Esophagus (tissue), 2 donors: Measurements from ENCODE around the gene ZNF547. TPM values are rescaled to one million over a fixed set of nuclear protein-coding genes. Genes with fewer than 3 reads are reported as not detected.
A peak's percentile ranks its signal among the peaks of the same experiment; 100 is the strongest.

Source experiments
- H3K27ac ChIP-seq, 2 donors: one replicate each; pipeline ENCODE4 v1.5.1; 2013; ENCODE audit warnings: low read depth in 2 of 2, mild to moderate bottlenecking in 2 of 2, inconsistent platforms in 1 of 2, low read length in 1 of 2, moderate library complexity in 1 of 2
- H3K27me3 ChIP-seq, 2 donors: one replicate each; pipeline ENCODE4 v1.6.1; 2013; ENCODE audit warnings: low read length in 2 of 2, control low read depth in 1 of 2, mild to moderate bottlenecking in 1 of 2; ENCODE audit not compliant: insufficient read depth in 2 of 2, control insufficient read depth in 1 of 2
- H3K36me3 ChIP-seq, 2 donors: one replicate each; pipeline ENCODE4 v1.6.1; 2013; ENCODE audit warnings: low read length in 1 of 2; ENCODE audit not compliant: control insufficient read depth in 2 of 2, insufficient read depth in 2 of 2
- H3K4me1 ChIP-seq, 2 donors: one replicate each; pipeline ENCODE4 v1.6.1; 2013; ENCODE audit warnings: low read length in 1 of 2; ENCODE audit not compliant: control insufficient read depth in 2 of 2, insufficient read depth in 2 of 2
- H3K4me3 ChIP-seq, 2 donors: one replicate each; pipeline ENCODE4 v1.5.1; 2013; ENCODE audit warnings: low read length in 2 of 2, mild to moderate bottlenecking in 2 of 2, low read depth in 1 of 2, moderate library complexity in 1 of 2
- H3K9me3 ChIP-seq, 2 donors: one replicate each; pipeline ENCODE4 v1.6.1; 2013; ENCODE audit warnings: mild to moderate bottlenecking in 2 of 2, low read depth in 1 of 2, low read length in 1 of 2, moderate library complexity in 1 of 2; ENCODE audit not compliant: control insufficient read depth in 2 of 2, insufficient read depth in 1 of 2
- WGBS, 2 donors: extraction: QIAGEN DNeasy Blood & Tissue Kit; methylation state at CpG; one replicate each; pipeline ENCODE4 v1.1.7; 2013; 5-methylcytosine and 5-hydroxymethylcytosine counted together
- polyA plus RNA-seq, 2 donors: library from polyadenylated mRNA; stranded (reverse); fragments of 200-250 nt; gene quantifications; one replicate each; pipeline ENCODE4 v1.2.3, GENCODE V29; 2013
- donor health status: healthy with polysubstance abuse.
- donor health status: Bipolar disorder and iron deficiency.

ZNF547 gene
- polyA plus RNA-seq: 1 to 10 TPM; 1.3 to 2.7 TPM

- peak within 1 kb of the TSS; percentile 59 to 92 for H3K4me3 ChIP-seq
- peaks cover 0 to 5% of the 10 kb centered on the region in 2 donors for H3K4me1 ChIP-seq
- WGBS, 2 donors: 1% methylated on average over 46 to 47 of the region's 47 CpGs
- H3K9me3 ChIP-seq: no peaks in the 10 kb centered on the region
- H3K27me3 ChIP-seq: no peaks in the 10 kb centered on the region
- peaks cover 0 to 2% of the 10 kb centered on the region in 2 donors for H3K36me3 ChIP-seq
- peak within 1 kb of the TSS; percentile 90 to 95 for H3K27ac ChIP-seq
These were observed at the start of gene ZNF547, which contains the start of gene TRAPPC2B for GRCh38 chr19:57362997-57363687. Gene ZNF547, plus strand, starts transcription at chr19:57363551. Its CDS starts 5,005 bp downstream, at chr19:57368556. Gene TRAPPC2B, plus strand, starts transcription at chr19:57363551. Its CDS starts 1,283 bp downstream, at chr19:57364834.

GRCh38 chr19:57314146-57314545 is 49.2 kb upstream of the ZNF547 start:
- Histone ChIP-seq H3K4me3 (no peak overlapping the region), H3K27ac (no peak overlapping the region), H3K27me3 (no peaks in the 10 kb centered on the region), H3K4me1 (peaks cover 0 to 2% of the 10 kb centered on the region in 2 donors), H3K36me3 (no peaks in the 10 kb centered on the region), H3K9me3 (peaks cover 0 to 3% of the 10 kb centered on the region in 2 donors)
- 67 to 77% methylated on average over 4 of the region's 4 CpGs for WGBS, 2 donors

- WGBS, 2 donors: 26 to 33% methylated on average over 29 of the region's 29 CpGs
These were observed 45.8 kb upstream of the ZNF547 start for GRCh38 chr19:57317503-57317902.

GRCh38 chr19:57319869-57320179 is 43.5 kb upstream of the ZNF547 start:
- Histone ChIP-seq H3K4me3 (peak overlapping the region; percentile 80 to 85), H3K36me3 (peaks cover 0 to 10% of the 10 kb centered on the region in 2 donors), H3K27ac (peak overlapping the region; percentile 91 to 95), H3K27me3 (no peaks in the 10 kb centered on the region), H3K4me1 (peaks cover 2% of the 10 kb centered on the region in 2 donors), H3K9me3 (peaks cover 0 to 3% of the 10 kb centered on the region in 2 donors)
- 0% methylated on average over 1 of the region's 1 CpG for WGBS, 2 donors

More at GRCh38 chr19:57317503-57317902, 45.8 kb upstream of the ZNF547 start:
- Histone ChIP-seq H3K4me1 (peaks cover 2% of the 10 kb centered on the region in 2 donors), H3K9me3 (peaks cover 0 to 3% of the 10 kb centered on the region in 2 donors), H3K36me3 (no peaks in the 10 kb centered on the region), H3K4me3 (no peak overlapping the region), H3K27ac (no peak overlapping the region), H3K27me3 (no peaks in the 10 kb centered on the region)

- Histone ChIP-seq H3K4me1 (peaks cover 2% of the 10 kb centered on the region in 2 donors), H3K4me3 (peak within 1 kb of the TSS; percentile 80 to 85), H3K27me3 (no peaks in the 10 kb centered on the region), H3K27ac (peak within 1 kb of the TSS; percentile 91 to 95), H3K36me3 (peaks cover 2 to 14% of the 10 kb centered on the region in 2 donors), H3K9me3 (peaks cover 0 to 3% of the 10 kb centered on the region in 2 donors)
- 1% methylated on average over 68 to 71 of the region's 71 CpGs for WGBS, 2 donors
These were observed 42.9 kb upstream of the ZNF547 start, which contains the start of gene ZNF543 for GRCh38 chr19:57320180-57321084. Gene ZNF543, plus strand, starts transcription at chr19:57320472. Its CDS starts 382 bp downstream, at chr19:57320854.

- Histone ChIP-seq H3K4me1 (peaks cover 2% of the 10 kb centered on the region in 2 donors), H3K36me3 (peaks cover 2 to 18% of the 10 kb centered on the region in 2 donors), H3K9me3 (peaks cover 0 to 3% of the 10 kb centered on the region in 2 donors), H3K27ac (peak overlapping the region in 1 of 2 donors; percentile 85), H3K4me3 (peak overlapping the region; percentile 80 to 85), H3K27me3 (no peaks in the 10 kb centered on the region)
- 28 to 33% methylated on average over 8 of the region's 8 CpGs for WGBS, 2 donors
These were observed 42.2 kb upstream of the ZNF547 start for GRCh38 chr19:57321116-57321515.

GRCh38 chr19:57321751-57322150 is 41.6 kb upstream of the ZNF547 start:
- H3K4me3 ChIP-seq: peak overlapping the region in 1 of 2 donors; percentile 85
- peaks cover 0 to 3% of the 10 kb centered on the region in 2 donors for H3K9me3 ChIP-seq
- H3K27me3 ChIP-seq: no peaks in the 10 kb centered on the region
- peaks cover 6 to 23% of the 10 kb centered on the region in 2 donors for H3K36me3 ChIP-seq
- H3K4me1 ChIP-seq: peaks cover 2% of the 10 kb centered on the region in 2 donors
- H3K27ac ChIP-seq: no peak overlapping the region
- WGBS, 2 donors: 66 to 71% methylated on average over 3 of the region's 3 CpGs

- peaks cover 21 to 40% of the 10 kb centered on the region in 2 donors for H3K36me3 ChIP-seq
- peaks cover 0 to 2% of the 10 kb centered on the region in 2 donors for H3K4me1 ChIP-seq
- no peaks in the 10 kb centered on the region for H3K27me3 ChIP-seq
- no peak overlapping the region for H3K4me3 ChIP-seq
- no peak overlapping the region for H3K27ac ChIP-seq
- peaks cover 0 to 14% of the 10 kb centered on the region in 2 donors for H3K9me3 ChIP-seq
These were observed 38.4 kb upstream of the ZNF547 start for GRCh38 chr19:57324992-57325391.

GRCh38 chr19:57327993-57328392 is 35.4 kb upstream of the ZNF547 start:
- H3K4me3 ChIP-seq: no peak overlapping the region
- H3K36me3 ChIP-seq: peaks cover 21 to 40% of the 10 kb centered on the region in 2 donors
- no peaks in the 10 kb centered on the region for H3K27me3 ChIP-seq
- peaks cover 0 to 14% of the 10 kb centered on the region in 2 donors for H3K9me3 ChIP-seq
- no peaks in the 10 kb centered on the region for H3K4me1 ChIP-seq
- 95 to 97% methylated on average over 8 of the region's 8 CpGs for WGBS, 2 donors
- H3K27ac ChIP-seq: no peak overlapping the region
